Right lobe of liver (tissue), 4 donors: ENCODE measurements around the gene SRPRB.

Experiments
- CTCF ChIP-seq, 4 donors: fragments of 200-600 bp in 3 of 4; fragments of 450-650 bp in 1 of 4; IDR thresholded peaks; one replicate each; pipeline versions ENCODE4 v1.5.1 to v1.8.0; 2016 to 2022; ENCODE audit warnings: antibody characterized with exemption in 4 of 4, mild to moderate bottlenecking in 2 of 4
- POLR2A ChIP-seq: fragments of 450-650 bp; IDR thresholded peaks from one replicate; pipeline ENCODE4 v1.6.1; 2017; ENCODE audit warnings: antibody characterized with exemption, mild to moderate bottlenecking
- donor health status: DM: no; HTN: no; CAD: no.
- donor health status: DM: no; HTN: no; CAD: no.
- donor health status: DM: no; HTN: yes; CAD: no.

DNA sequence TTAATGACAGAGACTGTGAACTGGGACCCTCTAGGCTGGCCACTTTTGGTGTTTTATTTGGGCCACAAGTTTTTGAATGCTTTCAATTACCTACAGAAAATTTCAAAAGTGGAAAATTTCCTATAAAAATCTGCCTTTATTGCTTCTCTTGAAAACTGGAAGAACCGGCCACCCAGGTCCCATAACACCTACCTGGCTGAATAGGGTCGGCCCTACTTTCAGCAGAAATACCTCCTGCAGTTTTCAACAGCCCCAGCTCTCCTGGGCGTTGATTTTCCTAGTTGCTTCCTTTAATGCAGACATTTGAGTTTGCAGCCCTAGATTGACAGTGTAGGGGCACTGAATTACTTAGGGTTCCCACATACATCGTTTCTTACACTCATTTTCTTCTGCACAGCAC is 719 bp upstream of the SRPRB start:
- TF ChIP-seq CTCF (IDR thresholded peaks at IDR 0.05) (no peak), POLR2A (no peak)
